Upper lobe of right lung (tissue), 1 donor: Measurements from ENCODE around the gene TM9SF4. TPM values are rescaled to one million over a fixed set of nuclear protein-coding genes. Genes with fewer than 3 reads are reported as not detected.

Experiments
- ATAC-seq: fragments of 200-7000 bp; cut with Tn5 transposase; one replicate; pipeline ENCODE4 v1.9.1; 2020; ENCODE audit warnings: mild to moderate bottlenecking, moderate library complexity
- DNase-seq: peaks from one replicate; pipeline ENCODE4 v3.0.0-alpha.2; 2020
- H3K27ac ChIP-seq: fragments of 200-600 bp; one replicate; pipeline ENCODE4 v1.8.0; 2022
- H3K27me3 ChIP-seq: fragments of 200-600 bp; one replicate; pipeline ENCODE4 v1.8.0; 2022; ENCODE audit warnings: mild to moderate bottlenecking
- H3K36me3 ChIP-seq: fragments of 200-600 bp; one replicate; pipeline ENCODE4 v1.8.0; 2022
- H3K4me1 ChIP-seq: fragments of 200-600 bp; one replicate; pipeline ENCODE4 v1.8.0; 2022
- H3K4me3 ChIP-seq: fragments of 200-600 bp; one replicate; pipeline ENCODE4 v1.8.0; 2022; ENCODE audit warnings: mild to moderate bottlenecking
- H3K9me3 ChIP-seq: fragments of 200-600 bp; one replicate; pipeline ENCODE4 v1.8.0; 2022
- intact Hi-C: fragments of 100-400 bp; cut with DNase I; formaldehyde crosslinking; loops from one replicate; pipeline ENCODE4 v1.11.0; 2022
- total RNA-seq: library from RNA; stranded (reverse); fragmentation: NEBNext Ultra II Directional; extraction: Animal tissue kit (Norgen Biotek cat#: 25700); gene quantifications from one replicate; pipeline ENCODE4 v1.2.1, GENCODE V29; 2021
- TF ChIP-seq, protein P1 (sequence below): fragments of 200-600 bp; IDR thresholded peaks from one replicate; pipeline ENCODE4 v1.8.0; 2022; ENCODE audit warnings: antibody characterized with exemption
- donor health status: DM: no; HTN: yes; CAD: no; lungs with severe emphysema.

The TM9SF4 gene
- total RNA-seq, 1 donor from 2014 or later, result 49.2 TPM

DNA sequence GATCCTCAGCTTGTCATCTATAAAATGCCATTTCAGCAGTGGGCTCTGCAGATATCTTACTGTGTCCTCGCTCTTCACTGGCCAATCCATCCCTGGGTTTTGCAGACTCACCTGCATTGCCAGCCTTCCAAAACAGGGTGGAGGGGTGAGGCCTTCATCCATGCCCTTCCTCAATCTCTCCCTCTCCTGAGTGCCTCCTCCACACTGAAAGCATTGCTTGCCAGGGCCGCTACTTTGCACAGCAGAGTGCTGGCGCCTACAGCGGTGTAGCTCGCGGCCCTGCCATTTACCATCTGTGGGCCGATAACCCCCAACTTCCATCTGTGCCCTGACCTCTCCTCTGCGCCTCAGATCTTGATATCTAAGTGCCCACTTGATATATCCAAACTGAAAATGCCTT, 29.4 kb downstream of the TM9SF4 start:
- H3K27me3 ChIP-seq, result no peaks in the 10 kb centered on the region
- H3K9me3 ChIP-seq, result no peaks in the 10 kb centered on the region
- DNase-seq, result no peak
- H3K4me3 ChIP-seq, result no peak overlapping the region
- peaks cover 93% of the 10 kb centered on the region for H3K36me3 ChIP-seq
- no peaks in the 10 kb centered on the region for H3K4me1 ChIP-seq
- intact Hi-C loops, result no loop called here
- no peak for ATAC-seq
- no peak overlapping the region for H3K27ac ChIP-seq
- TF ChIP-seq, protein P1, sequence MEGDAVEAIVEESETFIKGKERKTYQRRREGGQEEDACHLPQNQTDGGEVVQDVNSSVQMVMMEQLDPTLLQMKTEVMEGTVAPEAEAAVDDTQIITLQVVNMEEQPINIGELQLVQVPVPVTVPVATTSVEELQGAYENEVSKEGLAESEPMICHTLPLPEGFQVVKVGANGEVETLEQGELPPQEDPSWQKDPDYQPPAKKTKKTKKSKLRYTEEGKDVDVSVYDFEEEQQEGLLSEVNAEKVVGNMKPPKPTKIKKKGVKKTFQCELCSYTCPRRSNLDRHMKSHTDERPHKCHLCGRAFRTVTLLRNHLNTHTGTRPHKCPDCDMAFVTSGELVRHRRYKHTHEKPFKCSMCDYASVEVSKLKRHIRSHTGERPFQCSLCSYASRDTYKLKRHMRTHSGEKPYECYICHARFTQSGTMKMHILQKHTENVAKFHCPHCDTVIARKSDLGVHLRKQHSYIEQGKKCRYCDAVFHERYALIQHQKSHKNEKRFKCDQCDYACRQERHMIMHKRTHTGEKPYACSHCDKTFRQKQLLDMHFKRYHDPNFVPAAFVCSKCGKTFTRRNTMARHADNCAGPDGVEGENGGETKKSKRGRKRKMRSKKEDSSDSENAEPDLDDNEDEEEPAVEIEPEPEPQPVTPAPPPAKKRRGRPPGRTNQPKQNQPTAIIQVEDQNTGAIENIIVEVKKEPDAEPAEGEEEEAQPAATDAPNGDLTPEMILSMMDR, result no peak

DNA sequence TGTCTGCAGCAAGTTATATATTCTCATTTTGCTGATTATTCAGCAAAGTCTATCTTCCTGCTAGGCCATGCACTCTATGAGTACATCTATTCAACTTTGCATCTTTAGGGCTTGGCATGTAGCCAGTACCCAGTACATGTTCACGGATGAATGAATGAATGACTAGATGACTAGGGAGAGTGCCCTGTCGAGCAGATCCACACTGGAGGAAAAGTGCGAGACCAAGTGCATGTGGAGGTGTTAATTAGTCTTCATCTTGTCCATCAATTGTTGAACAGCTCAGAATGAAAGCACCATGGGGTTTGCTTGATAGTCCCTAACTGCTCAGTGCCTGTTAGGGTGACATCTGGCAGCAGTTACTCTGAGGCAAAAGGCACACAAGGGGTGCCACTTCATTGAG, 30.4 kb downstream of the TM9SF4 start:
- TF ChIP-seq, protein P1, result no peak

DNA sequence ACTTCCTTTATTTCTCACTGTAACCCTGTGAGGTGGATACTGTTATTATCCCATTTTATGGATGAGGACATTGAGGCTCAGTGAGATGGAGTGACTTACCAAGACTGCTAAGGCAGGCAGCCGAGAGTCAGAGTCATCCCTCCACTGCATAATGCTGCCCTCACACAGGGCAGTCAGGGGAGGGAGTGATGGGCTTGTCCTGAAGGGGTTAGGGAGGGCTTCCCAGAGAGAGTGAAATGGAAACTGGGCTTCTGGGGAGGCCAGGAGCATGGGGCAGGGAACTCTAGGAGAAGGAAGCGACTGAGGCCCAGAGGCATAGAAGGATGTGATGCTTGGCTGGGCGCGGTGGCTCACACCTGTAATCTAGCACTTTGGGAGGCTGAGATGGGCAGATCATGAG, 31.1 kb downstream of the TM9SF4 start:
- Histone ChIP-seq H3K27ac (no peak overlapping the region), H3K4me3 (no peak overlapping the region), H3K9me3 (no peaks in the 10 kb centered on the region), H3K36me3 (peaks cover 97% of the 10 kb centered on the region), H3K27me3 (no peaks in the 10 kb centered on the region), H3K4me1 (no peaks in the 10 kb centered on the region)
- ATAC-seq (no peak), DNase-seq (no peak)
- intact Hi-C loops, result no loop called here
- TF ChIP-seq, protein P1, result no peak

More for the DNA sequence above, 30.4 kb downstream of the TM9SF4 start:
- Histone ChIP-seq H3K27ac (no peak overlapping the region), H3K4me1 (no peaks in the 10 kb centered on the region), H3K9me3 (no peaks in the 10 kb centered on the region), H3K36me3 (peaks cover 97% of the 10 kb centered on the region), H3K4me3 (no peak overlapping the region), H3K27me3 (no peaks in the 10 kb centered on the region)
- no peak for DNase-seq
- intact Hi-C loops, result no loop called here
- no peak for ATAC-seq

DNA sequence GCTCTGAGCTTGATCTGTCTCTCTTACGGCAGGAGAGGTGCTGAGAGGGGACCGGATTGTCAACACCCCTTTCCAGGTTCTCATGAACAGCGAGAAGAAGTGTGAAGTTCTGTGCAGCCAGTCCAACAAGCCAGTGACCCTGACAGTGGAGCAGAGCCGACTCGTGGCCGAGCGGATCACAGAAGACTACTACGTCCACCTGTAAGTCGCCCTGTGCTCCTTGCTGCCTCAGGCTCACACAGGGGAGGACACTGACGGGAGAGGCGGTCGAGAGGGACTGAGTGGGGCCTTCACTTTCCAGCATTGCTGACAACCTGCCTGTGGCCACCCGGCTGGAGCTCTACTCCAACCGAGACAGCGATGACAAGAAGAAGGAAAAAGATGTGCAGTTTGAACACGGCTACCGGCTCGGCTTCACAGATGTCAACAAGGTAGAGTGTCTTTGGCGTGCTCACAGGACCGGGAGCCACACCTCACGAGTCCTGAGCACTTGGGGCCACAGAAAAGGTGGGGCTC, 32.0 kb downstream of the TM9SF4 start:
- H3K4me1 ChIP-seq, result no peaks in the 10 kb centered on the region
- DNase-seq (no peak), ATAC-seq (no peak)
- H3K4me3 ChIP-seq, result no peak overlapping the region
- H3K27ac ChIP-seq, result no peak overlapping the region
- intact Hi-C loops, result no loop called here
- no peaks in the 10 kb centered on the region for H3K27me3 ChIP-seq
- no peaks in the 10 kb centered on the region for H3K9me3 ChIP-seq
- H3K36me3 ChIP-seq, result peaks cover 97% of the 10 kb centered on the region
- TF ChIP-seq, protein P1, result no peak

DNA sequence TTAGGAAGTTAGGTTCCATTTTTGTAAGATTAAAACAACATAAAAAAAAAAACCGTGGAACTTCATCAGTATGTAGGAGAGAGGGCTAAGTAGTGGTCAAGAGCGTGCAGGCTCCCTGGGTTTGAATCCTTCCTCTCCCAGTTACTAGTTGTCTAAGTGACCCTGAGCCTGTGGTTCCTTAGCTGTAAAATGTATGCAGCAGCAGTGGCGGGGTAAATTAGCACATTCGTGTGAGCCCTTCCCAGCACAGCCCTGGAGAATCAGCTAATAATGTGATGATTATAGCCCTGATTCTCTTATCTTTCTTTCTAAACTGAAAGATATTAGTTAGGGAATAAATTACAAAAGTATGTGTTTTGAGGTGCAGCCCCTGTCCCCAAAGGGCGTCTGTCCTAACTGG, 32.6 kb downstream of the TM9SF4 start:
- Histone ChIP-seq H3K4me1 (no peaks in the 10 kb centered on the region), H3K27me3 (no peaks in the 10 kb centered on the region), H3K36me3 (peaks cover 97% of the 10 kb centered on the region), H3K4me3 (no peak overlapping the region), H3K27ac (no peak overlapping the region), H3K9me3 (no peaks in the 10 kb centered on the region)
- TF ChIP-seq, protein P1, result no peak
- ATAC-seq (no peak), DNase-seq (no peak)
- intact Hi-C loops, result no loop called here

DNA sequence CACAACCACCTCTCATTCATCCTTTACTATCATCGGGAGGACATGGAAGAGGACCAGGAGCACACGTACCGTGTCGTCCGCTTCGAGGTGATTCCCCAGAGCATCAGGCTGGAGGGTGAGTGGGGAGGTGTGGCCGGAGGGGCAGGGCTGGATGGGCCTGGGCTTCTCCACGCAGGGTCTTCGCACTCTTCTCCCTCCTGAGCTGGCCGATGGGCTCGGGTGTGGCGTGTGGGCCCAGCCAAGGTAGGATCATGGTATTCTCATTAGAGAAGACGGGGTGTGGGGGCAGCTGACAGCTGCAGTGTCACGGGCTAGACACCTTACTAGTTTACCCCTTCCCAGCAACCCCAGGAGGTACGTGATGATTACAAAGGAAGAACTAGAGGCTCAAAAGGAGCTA, 33.5 kb downstream of the TM9SF4 start:
- DNase-seq (no peak), ATAC-seq (no peak)
- Histone ChIP-seq H3K4me3 (no peak overlapping the region), H3K4me1 (no peaks in the 10 kb centered on the region), H3K27ac (no peak overlapping the region), H3K9me3 (no peaks in the 10 kb centered on the region), H3K36me3 (peaks cover 97% of the 10 kb centered on the region), H3K27me3 (no peaks in the 10 kb centered on the region)
- intact Hi-C loops, result no loop called here
- TF ChIP-seq, protein P1, result no peak
